ENCODE data around the gene PITPNC1. TPM values are rescaled to one million over a fixed set of nuclear protein-coding genes. Genes with fewer than 3 reads are reported as not detected.

PITPNC1 gene
- total RNA-seq, 1 donor from 2014 or later = 5.4 TPM

- Mint-ChIP-seq H3K4me1 (ENCODE audit: low read depth) (peaks cover 18% of the 10 kb centered on the region), H3K9me3 (ENCODE audit: low read depth) (no peaks in the 10 kb centered on the region), H3K36me3 (ENCODE audit: low read depth) (no peaks in the 10 kb centered on the region), H3K27me3 (ENCODE audit: low read depth) (no peaks in the 10 kb centered on the region), H3K4me3 (ENCODE audit: unreplicated experiment) (no peak overlapping the region), H3K27ac (ENCODE audit: unreplicated experiment) (no peak overlapping the region)
- TF ChIP-seq CTCF (IDR thresholded peaks at IDR 0.05) = no peak
- DNase-seq (ENCODE audit: low spot score) = no peak
These were observed 111.1 kb downstream of the PITPNC1 start for GRCh38 chr17:67488161-67488560.

GRCh38 chr17:67488768-67489167 is 111.7 kb downstream of the PITPNC1 start:
- Mint-ChIP-seq H3K4me3 (ENCODE audit: unreplicated experiment) (no peak overlapping the region), H3K36me3 (ENCODE audit: low read depth) (no peaks in the 10 kb centered on the region), H3K27ac (ENCODE audit: unreplicated experiment) (no peak overlapping the region), H3K4me1 (ENCODE audit: low read depth) (peaks cover 18% of the 10 kb centered on the region), H3K27me3 (ENCODE audit: low read depth) (no peaks in the 10 kb centered on the region), H3K9me3 (ENCODE audit: low read depth) (no peaks in the 10 kb centered on the region)
- no peak for DNase-seq (ENCODE audit: low spot score)
- no peak for TF ChIP-seq CTCF (IDR thresholded peaks at IDR 0.05)

- Mint-ChIP-seq H3K4me1 (ENCODE audit: low read depth) (peaks cover 18% of the 10 kb centered on the region), H3K27ac (ENCODE audit: unreplicated experiment) (no peak overlapping the region), H3K36me3 (ENCODE audit: low read depth) (no peaks in the 10 kb centered on the region), H3K9me3 (ENCODE audit: low read depth) (no peaks in the 10 kb centered on the region), H3K27me3 (ENCODE audit: low read depth) (no peaks in the 10 kb centered on the region), H3K4me3 (ENCODE audit: unreplicated experiment) (no peak overlapping the region)
- DNase-seq (ENCODE audit: low spot score) = no peak
- no peak for TF ChIP-seq CTCF (IDR thresholded peaks at IDR 0.05)
These were observed 112.2 kb downstream of the PITPNC1 start for GRCh38 chr17:67489273-67489672.

GRCh38 chr17:67490471-67490870 is 113.4 kb downstream of the PITPNC1 start:
- DNase-seq (ENCODE audit: low spot score) = no peak
- Mint-ChIP-seq H3K27me3 (ENCODE audit: low read depth) (no peaks in the 10 kb centered on the region), H3K36me3 (ENCODE audit: low read depth) (no peaks in the 10 kb centered on the region), H3K9me3 (ENCODE audit: low read depth) (no peaks in the 10 kb centered on the region), H3K27ac (ENCODE audit: unreplicated experiment) (peak overlapping the region; percentile 94), H3K4me1 (ENCODE audit: low read depth) (peaks cover 18% of the 10 kb centered on the region), H3K4me3 (ENCODE audit: unreplicated experiment) (peak overlapping the region; percentile 75)
- no peak for TF ChIP-seq CTCF (IDR thresholded peaks at IDR 0.05)

- Mint-ChIP-seq H3K27me3 (ENCODE audit: low read depth) (no peaks in the 10 kb centered on the region), H3K4me1 (ENCODE audit: low read depth) (peaks cover 18% of the 10 kb centered on the region), H3K27ac (ENCODE audit: unreplicated experiment) (peak overlapping the region; percentile 94), H3K4me3 (ENCODE audit: unreplicated experiment) (peak overlapping the region; percentile 75), H3K9me3 (ENCODE audit: low read depth) (no peaks in the 10 kb centered on the region), H3K36me3 (ENCODE audit: low read depth) (no peaks in the 10 kb centered on the region)
- TF ChIP-seq CTCF (IDR thresholded peaks at IDR 0.05) = no peak
- peak; percentile 94 for DNase-seq (ENCODE audit: low spot score)
These were observed 114.1 kb downstream of the PITPNC1 start for GRCh38 chr17:67491009-67491680.
